ENCODE data around the gene CASTOR1. TPM values are rescaled to one million over a fixed set of nuclear protein-coding genes. Genes with fewer than 3 reads are reported as not detected.

Gene CASTOR1
- total and polyA plus RNA-seq, 2 donors (not counting 1 experiment from before 2014, with no cell fraction given), result 2.7 to 5.0 TPM

DNA sequence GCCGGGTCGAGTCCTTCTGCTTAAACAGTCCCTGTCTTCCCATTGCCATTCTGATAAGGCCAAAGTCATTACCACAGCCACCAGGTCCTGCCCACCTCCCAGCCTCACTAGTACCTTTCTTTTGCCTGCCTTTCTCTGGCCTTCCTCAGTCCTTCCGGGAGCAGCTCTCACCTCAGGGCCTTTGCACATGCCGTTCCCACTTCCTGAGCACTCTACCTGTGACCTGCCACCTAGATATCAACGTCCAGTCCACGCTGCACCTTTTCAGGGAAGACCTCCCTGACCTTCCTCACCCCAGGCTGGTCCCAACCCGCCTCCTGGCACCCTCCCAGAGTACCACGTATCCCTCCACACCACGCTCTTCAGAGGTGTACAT is 14.9 kb downstream of the CASTOR1 start:
- no peaks in the 10 kb centered on the region for H3K36me3 ChIP-seq (ENCODE audit: control insufficient read depth, insufficient read depth, low read length)
- peaks cover 2% of the 10 kb centered on the region for H3K4me1 ChIP-seq (ENCODE audit: control insufficient read depth, extremely low read depth, insufficient read depth, low read length)
- no peak overlapping the region for H3K4me2 ChIP-seq (ENCODE audit: extremely low read depth, insufficient read depth, low read length)
- no peaks in the 10 kb centered on the region for H4K20me1 ChIP-seq (ENCODE audit: control insufficient read depth, extremely low read depth, insufficient read depth, low read length)
- no peak overlapping the region for H3K27ac ChIP-seq (ENCODE audit: insufficient read depth, low read length)
- no peaks in the 10 kb centered on the region for H3K9me3 ChIP-seq (ENCODE audit: control insufficient read depth, insufficient read depth, low read depth, low read length)
- no peaks in the 10 kb centered on the region for H3K27me3 ChIP-seq (ENCODE audit: control insufficient read depth, insufficient read depth, low read length)
- no peak overlapping the region for H3K9ac ChIP-seq (ENCODE audit: insufficient read depth, low read length)
- no peaks in the 10 kb centered on the region for H3K79me2 ChIP-seq (ENCODE audit: control insufficient read depth, insufficient read depth, low read length)
- no peak for DNase-seq (ENCODE audit: low read depth in 2 of 2)
- H3K4me3 ChIP-seq (replicated peaks in 1 of 4; ENCODE audit: control extremely low read depth in 1 of 4, insufficient read depth in 1 of 4, low read depth in 3 of 4, low read length in 4 of 4), result no peak overlapping the region
- TF ChIP-seq, protein P1, sequence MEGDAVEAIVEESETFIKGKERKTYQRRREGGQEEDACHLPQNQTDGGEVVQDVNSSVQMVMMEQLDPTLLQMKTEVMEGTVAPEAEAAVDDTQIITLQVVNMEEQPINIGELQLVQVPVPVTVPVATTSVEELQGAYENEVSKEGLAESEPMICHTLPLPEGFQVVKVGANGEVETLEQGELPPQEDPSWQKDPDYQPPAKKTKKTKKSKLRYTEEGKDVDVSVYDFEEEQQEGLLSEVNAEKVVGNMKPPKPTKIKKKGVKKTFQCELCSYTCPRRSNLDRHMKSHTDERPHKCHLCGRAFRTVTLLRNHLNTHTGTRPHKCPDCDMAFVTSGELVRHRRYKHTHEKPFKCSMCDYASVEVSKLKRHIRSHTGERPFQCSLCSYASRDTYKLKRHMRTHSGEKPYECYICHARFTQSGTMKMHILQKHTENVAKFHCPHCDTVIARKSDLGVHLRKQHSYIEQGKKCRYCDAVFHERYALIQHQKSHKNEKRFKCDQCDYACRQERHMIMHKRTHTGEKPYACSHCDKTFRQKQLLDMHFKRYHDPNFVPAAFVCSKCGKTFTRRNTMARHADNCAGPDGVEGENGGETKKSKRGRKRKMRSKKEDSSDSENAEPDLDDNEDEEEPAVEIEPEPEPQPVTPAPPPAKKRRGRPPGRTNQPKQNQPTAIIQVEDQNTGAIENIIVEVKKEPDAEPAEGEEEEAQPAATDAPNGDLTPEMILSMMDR (conservative IDR thresholded peaks at IDR 0.05 in 1 of 2, IDR thresholded peaks at IDR 0.05 in 1 of 2; ENCODE audit: low read depth in 1 of 2, low read length in 2 of 2), result no peak
- TF ChIP-seq EZH2 (IDR thresholded peaks at IDR 0.05; ENCODE audit: low read length, missing control alignments), result no peak
- H2AFZ ChIP-seq (ENCODE audit: low read length), result no peak overlapping the region

DNA sequence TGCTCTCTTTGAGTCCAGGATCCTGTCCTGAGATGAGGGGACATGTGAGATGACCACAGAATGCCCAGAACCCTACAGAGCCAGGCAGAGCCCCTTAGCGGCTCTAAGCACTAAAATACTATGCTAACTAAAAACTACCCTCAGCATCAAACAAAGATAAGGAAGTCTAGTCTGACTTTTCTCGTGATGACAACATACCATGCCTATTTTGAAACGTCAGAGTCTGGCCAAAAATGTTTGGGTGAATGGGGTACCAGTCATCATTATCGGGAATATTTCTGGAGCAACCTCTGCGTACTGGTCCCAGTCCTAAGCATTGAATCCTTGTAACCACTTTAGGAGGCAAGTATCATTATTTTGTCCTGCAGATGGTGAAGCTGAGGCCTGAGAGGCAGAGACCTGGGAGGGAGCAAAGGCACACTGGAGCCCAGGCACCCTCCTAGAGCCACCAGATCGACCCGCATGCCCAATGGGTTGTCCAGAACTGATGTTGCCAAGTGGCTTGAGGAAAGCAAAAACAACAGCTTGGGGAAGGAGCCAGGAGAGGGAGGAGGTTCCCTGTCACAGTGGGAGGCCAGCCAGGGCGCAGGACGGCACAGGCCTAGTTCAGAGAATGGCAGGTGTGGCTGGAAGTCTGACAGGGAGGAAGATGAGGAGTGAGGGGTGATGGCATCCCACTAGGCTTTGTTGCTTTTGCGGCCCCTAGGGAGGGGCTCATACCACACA is 15.4 kb downstream of the CASTOR1 start:
- DNase-seq (ENCODE audit: low read depth in 2 of 2), result no peak
- H4K20me1 ChIP-seq (ENCODE audit: control insufficient read depth, extremely low read depth, insufficient read depth, low read length), result no peaks in the 10 kb centered on the region
- no peak overlapping the region for H3K27ac ChIP-seq (ENCODE audit: insufficient read depth, low read length)
- H3K36me3 ChIP-seq (ENCODE audit: control insufficient read depth, insufficient read depth, low read length), result no peaks in the 10 kb centered on the region
- H3K4me1 ChIP-seq (ENCODE audit: control insufficient read depth, extremely low read depth, insufficient read depth, low read length), result peaks cover 2% of the 10 kb centered on the region
- no peak overlapping the region for H3K9ac ChIP-seq (ENCODE audit: insufficient read depth, low read length)
- H3K27me3 ChIP-seq (ENCODE audit: control insufficient read depth, insufficient read depth, low read length), result no peaks in the 10 kb centered on the region
- no peak overlapping the region for H3K4me3 ChIP-seq (replicated peaks in 1 of 4; ENCODE audit: control extremely low read depth in 1 of 4, insufficient read depth in 1 of 4, low read depth in 3 of 4, low read length in 4 of 4)
- no peaks in the 10 kb centered on the region for H3K79me2 ChIP-seq (ENCODE audit: control insufficient read depth, insufficient read depth, low read length)
- H3K9me3 ChIP-seq (ENCODE audit: control insufficient read depth, insufficient read depth, low read depth, low read length), result no peaks in the 10 kb centered on the region
- no peak for TF ChIP-seq EZH2 (IDR thresholded peaks at IDR 0.05; ENCODE audit: low read length, missing control alignments)
- TF ChIP-seq, protein P1 (conservative IDR thresholded peaks at IDR 0.05 in 1 of 2, IDR thresholded peaks at IDR 0.05 in 1 of 2; ENCODE audit: low read depth in 1 of 2, low read length in 2 of 2), result no peak
- no peak overlapping the region for H2AFZ ChIP-seq (ENCODE audit: low read length)
- H3K4me2 ChIP-seq (ENCODE audit: extremely low read depth, insufficient read depth, low read length), result no peak overlapping the region

DNA sequence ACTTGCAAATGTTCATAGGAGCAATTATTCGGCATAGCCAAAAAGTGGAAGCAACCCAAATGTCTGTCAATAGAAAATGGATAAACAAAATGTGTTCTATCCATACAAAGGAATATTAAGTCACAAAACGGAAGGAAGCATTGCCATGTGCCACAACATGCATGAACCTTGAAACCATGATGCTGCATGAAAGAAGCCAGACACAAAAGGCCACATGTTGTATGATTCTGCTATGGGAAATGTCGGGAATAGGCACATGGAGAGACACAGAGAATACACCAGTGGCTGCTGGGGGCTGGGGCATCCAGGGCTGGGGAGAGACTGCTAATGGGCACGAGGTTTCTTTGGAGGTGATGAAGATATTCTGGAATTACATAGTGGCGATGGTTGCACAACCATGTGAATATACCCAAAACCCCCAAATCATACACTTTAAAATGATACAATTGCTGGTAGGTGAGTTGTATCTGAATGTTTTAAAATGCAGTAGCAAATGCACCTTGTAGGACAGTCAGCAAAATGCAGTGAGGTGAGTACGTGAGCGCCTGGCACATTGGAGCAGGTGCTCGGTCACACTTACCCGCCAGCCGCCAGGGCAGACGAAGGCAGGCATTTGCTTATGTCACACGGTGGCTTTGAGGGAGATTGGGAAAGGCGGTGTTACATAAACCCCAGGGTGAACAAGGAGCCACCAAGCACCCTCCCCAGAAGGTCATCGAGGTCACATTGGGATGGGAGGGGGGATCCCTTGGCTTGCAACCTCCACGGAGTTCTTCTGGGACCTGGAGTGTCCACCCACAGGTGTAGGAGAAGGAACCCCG is 16.3 kb downstream of the CASTOR1 start:
- TF ChIP-seq, protein P1 (conservative IDR thresholded peaks at IDR 0.05 in 1 of 2, IDR thresholded peaks at IDR 0.05 in 1 of 2; ENCODE audit: low read depth in 1 of 2, low read length in 2 of 2), result no peak
- no peak for TF ChIP-seq EZH2 (IDR thresholded peaks at IDR 0.05; ENCODE audit: low read length, missing control alignments)
- no peak overlapping the region for H3K27ac ChIP-seq (ENCODE audit: insufficient read depth, low read length)
- H3K9me3 ChIP-seq (ENCODE audit: control insufficient read depth, insufficient read depth, low read depth, low read length), result no peaks in the 10 kb centered on the region
- no peak overlapping the region for H3K4me2 ChIP-seq (ENCODE audit: extremely low read depth, insufficient read depth, low read length)
- no peaks in the 10 kb centered on the region for H3K79me2 ChIP-seq (ENCODE audit: control insufficient read depth, insufficient read depth, low read length)
- no peaks in the 10 kb centered on the region for H3K27me3 ChIP-seq (ENCODE audit: control insufficient read depth, insufficient read depth, low read length)
- H3K9ac ChIP-seq (ENCODE audit: insufficient read depth, low read length), result no peak overlapping the region
- peaks cover 2% of the 10 kb centered on the region for H3K4me1 ChIP-seq (ENCODE audit: control insufficient read depth, extremely low read depth, insufficient read depth, low read length)
- H4K20me1 ChIP-seq (ENCODE audit: control insufficient read depth, extremely low read depth, insufficient read depth, low read length), result no peaks in the 10 kb centered on the region
- no peak overlapping the region for H2AFZ ChIP-seq (ENCODE audit: low read length)
- no peaks in the 10 kb centered on the region for H3K36me3 ChIP-seq (ENCODE audit: control insufficient read depth, insufficient read depth, low read length)
- no peak for DNase-seq (ENCODE audit: low read depth in 2 of 2)
- no peak overlapping the region for H3K4me3 ChIP-seq (replicated peaks in 1 of 4; ENCODE audit: control extremely low read depth in 1 of 4, insufficient read depth in 1 of 4, low read depth in 3 of 4, low read length in 4 of 4)

Data from fibroblast of lung (primary cell).